Heart left ventricle (tissue), 13 donors: ENCODE data around the gene RTL3.

Experiments used
- CTCF ChIP-seq, 12 donors: fragments of 200-600 bp; sonication (generic) in 4 of 12; IDR thresholded peaks; one replicate each; pipeline versions ENCODE4 v1.5.0 to v1.8.0; 2018 to 2022; ENCODE audit warnings: antibody characterized with exemption in 12 of 12, mild to moderate bottlenecking in 5 of 12
- POLR2A ChIP-seq, 2 donors: fragments of 450-650 bp; IDR thresholded peaks; one replicate each; pipeline ENCODE4 v1.6.1; 2017; ENCODE audit warnings: antibody characterized with exemption in 2 of 2, mild to moderate bottlenecking in 2 of 2, moderate library complexity in 2 of 2
- donor health status: ischemic (EF 13 %, LVEDD 7.1; RV severe dilation, severe dysfunction).
- donor health status: DM: no; HTN: yes; CAD: no.
- donor health status: DM: no; HTN: no; CAD: no.
- donor health status: ischemic (EF 25% LVEDD 6.9; RV normal size, moderate dysfunction).
- donor health status: ischemic (EF 25% LVEDD 5.7; RV mildly dilated, moderate dysfunction).
- donor health status: ischemic (EF 35%, LVEDD 5.7; RV mildly dilated, moderate dysfunction).
- donor health status: nonischemic (EF 11% LVEDD 7.7; RV severe dilation, severe dysfunction).
- donor health status: DM: yes; HTN: yes; CAD: no.
- donor health status: PGD.
- donor health status: ischemic (EF 29% LVEDD 5.4; RV normal size, mild dysfunction).
- donor health status: nonischemic (EF 23%, LVEDD 6.1; RV moderate dilation, normal function).

DNA sequence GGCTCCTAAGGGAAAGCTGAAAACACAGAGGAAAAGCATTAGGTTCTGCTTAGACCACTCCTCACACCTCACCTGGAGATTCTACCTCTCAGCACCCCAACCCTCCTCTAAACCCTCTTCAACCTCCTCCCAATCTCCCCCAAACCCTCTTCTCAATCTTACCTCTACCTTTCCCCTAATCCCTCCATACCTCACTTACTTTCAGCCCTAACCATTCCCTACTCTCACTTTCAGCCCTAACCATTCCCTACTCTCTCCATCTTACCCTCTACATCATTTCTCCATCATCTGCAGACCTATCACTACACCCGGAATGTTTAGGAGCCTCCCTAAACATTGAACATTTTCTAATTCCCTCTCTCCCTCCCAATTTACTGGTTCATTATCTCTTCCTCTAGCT, 3.5 kb downstream of the RTL3 start:
- TF ChIP-seq POLR2A (IDR thresholded peaks at IDR 0.05) (no peak), CTCF (IDR thresholded peaks at IDR 0.05) (no peak)
